ELF-1 (cell line): ENCODE results near the gene FAM131C.
"Not testable (repeated sequence)": the region's sequence is repeated elsewhere in the genome, so short reads cannot be mapped to it uniquely, and the experiment has no call there.

Source experiments
- DNase-seq: peaks from one replicate; pipeline ENCODE4 v3.0.0-alpha.2; 2016; ENCODE audit warnings: low read depth, low spot score

The FAM131C gene

GRCh38 chr1:16033103-16033632 lies 40.3 kb downstream of the FAM131C start:
- not testable (repeated sequence) for DNase-seq

GRCh38 chr1:16032388-16033102 lies 40.9 kb downstream of the FAM131C start:
- DNase-seq = peak; percentile 98

- DNase-seq = no peak
Measured at GRCh38 chr1:16031551-16031950, 41.9 kb downstream of the FAM131C start.

- DNase-seq = no peak
Measured at GRCh38 chr1:16029288-16029687, 44.2 kb downstream of the FAM131C start.

GRCh38 chr1:16029003-16029268 lies 44.5 kb downstream of the FAM131C start:
- not testable (repeated sequence) for DNase-seq

GRCh38 chr1:16028237-16029002 lies 45.0 kb downstream of the FAM131C start:
- no peak for DNase-seq

GRCh38 chr1:16026723-16027484 lies 46.5 kb downstream of the FAM131C start:
- peak; percentile 92 for DNase-seq

- DNase-seq = peak; percentile 51
Measured at GRCh38 chr1:16026302-16026701, 47.1 kb downstream of the FAM131C start.

- no peak for DNase-seq
Measured at GRCh38 chr1:16023050-16023653, 50.3 kb downstream of the FAM131C start.

- DNase-seq = no peak
Measured at GRCh38 chr1:16022393-16022792, 51.1 kb downstream of the FAM131C start.

GRCh38 chr1:16021681-16022080 lies 51.8 kb downstream of the FAM131C start, which contains the start of gene CLCNKA:
Gene CLCNKA (plus strand): TSS chr1:16022036. CDS start chr1:16022620, 584 bp downstream.
- no peak for DNase-seq

GRCh38 chr1:16020878-16021277 lies 52.6 kb downstream of the FAM131C start:
- DNase-seq = not testable (repeated sequence)

GRCh38 chr1:16020325-16020724 lies 53.1 kb downstream of the FAM131C start:
- DNase-seq = no peak

GRCh38 chr1:16019644-16020277 lies 53.7 kb downstream of the FAM131C start:
- DNase-seq = no peak

- DNase-seq = peak; percentile 75
Measured at GRCh38 chr1:16018749-16019643, 54.5 kb downstream of the FAM131C start.

GRCh38 chr1:16018308-16018707 lies 55.1 kb downstream of the FAM131C start:
- DNase-seq = no peak

GRCh38 chr1:16017461-16018303 lies 55.8 kb downstream of the FAM131C start, which contains the start of gene HSPB7:
Gene HSPB7 (minus strand): TSS chr1:16018043. CDS start chr1:16017963, 80 bp downstream.
- DNase-seq = peak; percentile 86

GRCh38 chr1:16017076-16017460 lies 56.4 kb downstream of the FAM131C start:
- DNase-seq = no peak
